Thoracic aorta endothelial cell (primary cell): ENCODE measurements around the gene ZSCAN4. TPM values are rescaled to one million over a fixed set of nuclear protein-coding genes. Genes with fewer than 3 reads are reported as not detected.

Experiments
- total RNA-seq: library from RNA; depleted of rRNA; stranded (reverse); fragments of >200 nt; gene quantifications from 2 replicates; pipeline ENCODE4 v1.2.3, GENCODE V29; 2012

ZSCAN4 gene
- not detected in 2 replicates for total RNA-seq

GRCh38 chr19:57668635-57669034 is at the start of gene ZSCAN4:
Gene ZSCAN4 (plus strand): TSS chr19:57668935. CDS start chr19:57676146, 7,211 bp downstream.

GRCh38 chr19:57632987-57633831 is 35.5 kb upstream of the ZSCAN4 start, which contains the start of gene ZNF211:
Gene ZNF211 (plus strand): TSS chr19:57633168. CDS start chr19:57633347, 179 bp downstream.

GRCh38 chr19:57708641-57709361 is 40.1 kb downstream of the ZSCAN4 start, which contains the start of gene ZNF154:
Gene ZNF154 (minus strand): TSS chr19:57709204. CDS start chr19:57708971, 233 bp downstream.

Other genes with a start within 250 kb of the ZSCAN4 start
- 10.8 and 11.1 TPM in 2 replicates for gene ZNF749, start 233.6 kb upstream of the ZSCAN4 start, total RNA-seq
- gene VN1R1, start 211.8 kb upstream of the ZSCAN4 start, total RNA-seq: 0.65 and 0.66 TPM in 2 replicates
- 15.1 and 15.3 TPM in 2 replicates for gene ZNF772, start 191.4 kb upstream of the ZSCAN4 start, total RNA-seq
- gene ZNF419, start 181.2 kb upstream of the ZSCAN4 start, total RNA-seq: 6.9 and 8.1 TPM in 2 replicates
- 6.0 and 9.0 TPM in 2 replicates for gene ZNF773, start 169.0 kb upstream of the ZSCAN4 start, total RNA-seq
- gene ZNF549, start 141.6 kb upstream of the ZSCAN4 start, total RNA-seq: 3.5 and 5.3 TPM in 2 replicates
- gene ZNF550, start 109.1 kb upstream of the ZSCAN4 start, total RNA-seq: 5.5 and 6.0 TPM in 2 replicates
- gene ZNF416, start 90.0 kb upstream of the ZSCAN4 start, total RNA-seq: 4.2 and 5.6 TPM in 2 replicates
- 1.4 and 4.4 TPM in 2 replicates for gene ZIK1, start 84.8 kb upstream of the ZSCAN4 start, total RNA-seq
- gene ZNF530, start 69.0 kb upstream of the ZSCAN4 start, total RNA-seq: 3.3 and 4.8 TPM in 2 replicates
- 14.1 and 18.0 TPM in 2 replicates for gene ZNF134, start 54.7 kb upstream of the ZSCAN4 start, total RNA-seq
- 5.8 and 7.6 TPM in 2 replicates for gene ZNF211, start 35.8 kb upstream of the ZSCAN4 start, total RNA-seq
- gene ZNF551, start 13.0 kb downstream of the ZSCAN4 start, total RNA-seq: 10.1 and 11.3 TPM in 2 replicates
- 0.79 and 1.6 TPM in 2 replicates for gene ZNF154, start 40.3 kb downstream of the ZSCAN4 start, total RNA-seq
- gene ZNF671, start 58.7 kb downstream of the ZSCAN4 start, total RNA-seq: 4.5 and 5.1 TPM in 2 replicates
- gene ZNF776, start 77.9 kb downstream of the ZSCAN4 start, total RNA-seq: 13.4 and 17.6 TPM in 2 replicates
- gene ZNF586, start 100.7 kb downstream of the ZSCAN4 start, total RNA-seq: 19.8 and 21.7 TPM in 2 replicates
- gene ZNF552, start 146.0 kb downstream of the ZSCAN4 start, total RNA-seq: 8.0 and 9.1 TPM in 2 replicates
- 23.7 and 48.5 TPM in 2 replicates for gene ZNF587B, start 161.4 kb downstream of the ZSCAN4 start, total RNA-seq
- gene ZNF587, start 180.9 kb downstream of the ZSCAN4 start, total RNA-seq: 35.4 and 47.7 TPM in 2 replicates
- gene ZNF814, start 220.1 kb downstream of the ZSCAN4 start, total RNA-seq: 10.3 and 16.5 TPM in 2 replicates
- gene ZNF417, start 247.7 kb downstream of the ZSCAN4 start, total RNA-seq: 11.1 and 12.4 TPM in 2 replicates